ENCODE results near the gene C1orf74.

The C1orf74 gene

GRCh38 chr1:209752890-209753289 is 31.5 kb downstream of the C1orf74 start:
- FAIRE-seq (no peak), DNase-seq (ENCODE audit: insufficient read length, low spot score) (no peak)
- TF ChIP-seq POLR2A (IDR thresholded peaks at IDR 0.05; ENCODE audit: low read depth, low read length) = no peak

DNA sequence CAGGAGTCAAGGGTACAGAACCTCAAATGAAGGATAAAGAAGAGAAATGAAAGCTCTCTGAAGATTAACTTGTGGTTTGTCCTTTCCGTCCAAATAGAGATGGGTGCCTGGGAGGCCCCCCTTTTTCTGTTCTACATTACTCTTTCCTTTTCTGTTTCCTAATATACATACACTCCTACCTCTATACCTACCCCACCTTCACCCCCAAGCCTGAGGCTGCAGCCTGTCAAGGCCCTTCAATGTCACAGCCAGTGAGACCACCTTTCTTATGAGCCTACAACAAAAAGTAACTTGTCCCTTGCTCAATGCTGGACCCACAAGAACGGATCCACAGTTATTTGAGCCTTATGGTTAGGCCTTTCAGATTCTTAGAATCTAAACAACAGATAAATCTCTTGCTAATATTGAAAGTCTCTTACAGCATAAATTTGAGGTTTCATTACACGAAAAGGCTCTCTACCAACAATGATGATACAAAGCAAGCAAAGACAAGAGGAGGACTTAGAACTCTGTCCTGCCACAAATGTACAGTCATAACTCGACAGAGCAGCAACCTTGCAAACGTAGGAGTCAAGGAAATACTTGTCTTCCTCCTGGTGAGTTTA is 32.6 kb downstream of the C1orf74 start:
- FAIRE-seq (no peak), DNase-seq (ENCODE audit: insufficient read length, low spot score) (no peak)
- no peak for TF ChIP-seq POLR2A (IDR thresholded peaks at IDR 0.05; ENCODE audit: low read depth, low read length)

DNA sequence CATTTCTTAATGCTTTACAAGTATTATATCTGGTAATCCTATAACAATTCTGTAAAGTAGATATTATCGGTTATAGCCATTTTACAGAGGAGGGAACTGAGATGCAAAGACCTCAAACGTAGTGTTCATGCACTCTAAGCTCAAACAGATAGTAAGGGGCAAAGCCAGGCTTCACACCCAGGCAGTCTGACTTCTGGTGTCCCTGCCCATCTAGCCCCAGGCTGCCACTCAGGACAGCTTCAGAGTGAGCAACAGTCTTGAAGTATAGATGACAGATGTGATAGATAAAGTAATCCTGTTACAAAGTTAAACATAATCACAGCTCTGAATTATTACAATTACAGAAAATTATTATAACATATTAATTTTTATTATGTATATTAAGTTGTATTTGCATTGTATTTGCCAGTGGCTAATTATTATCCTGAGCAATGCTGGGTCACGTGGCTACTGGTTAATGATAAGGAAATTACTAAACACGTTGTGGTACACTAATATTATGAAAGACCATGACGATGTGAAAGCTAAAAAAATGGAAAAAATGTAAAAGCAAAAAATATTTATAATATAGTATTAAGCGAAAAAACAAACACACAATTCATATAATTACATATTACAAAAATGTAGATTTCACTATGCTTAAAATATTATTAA is 34.6 kb downstream of the C1orf74 start:
- DNase-seq (ENCODE audit: insufficient read length, low spot score) (no peak), FAIRE-seq (no peak)
- TF ChIP-seq POLR2A (IDR thresholded peaks at IDR 0.05; ENCODE audit: low read depth, low read length) = no peak

- TF ChIP-seq POLR2A (IDR thresholded peaks at IDR 0.05; ENCODE audit: low read depth, low read length) = no peak
- DNase-seq (ENCODE audit: insufficient read length, low spot score) (no peak), FAIRE-seq (no peak)
These were observed 35.2 kb downstream of the C1orf74 start for GRCh38 chr1:209749205-209749604.

- no peak for DNase-seq (ENCODE audit: insufficient read length, low spot score)
- FAIRE-seq = no peak
- no peak for TF ChIP-seq POLR2A (IDR thresholded peaks at IDR 0.05; ENCODE audit: low read depth, low read length)
These were observed 35.7 kb downstream of the C1orf74 start for GRCh38 chr1:209748620-209749019.

DNA sequence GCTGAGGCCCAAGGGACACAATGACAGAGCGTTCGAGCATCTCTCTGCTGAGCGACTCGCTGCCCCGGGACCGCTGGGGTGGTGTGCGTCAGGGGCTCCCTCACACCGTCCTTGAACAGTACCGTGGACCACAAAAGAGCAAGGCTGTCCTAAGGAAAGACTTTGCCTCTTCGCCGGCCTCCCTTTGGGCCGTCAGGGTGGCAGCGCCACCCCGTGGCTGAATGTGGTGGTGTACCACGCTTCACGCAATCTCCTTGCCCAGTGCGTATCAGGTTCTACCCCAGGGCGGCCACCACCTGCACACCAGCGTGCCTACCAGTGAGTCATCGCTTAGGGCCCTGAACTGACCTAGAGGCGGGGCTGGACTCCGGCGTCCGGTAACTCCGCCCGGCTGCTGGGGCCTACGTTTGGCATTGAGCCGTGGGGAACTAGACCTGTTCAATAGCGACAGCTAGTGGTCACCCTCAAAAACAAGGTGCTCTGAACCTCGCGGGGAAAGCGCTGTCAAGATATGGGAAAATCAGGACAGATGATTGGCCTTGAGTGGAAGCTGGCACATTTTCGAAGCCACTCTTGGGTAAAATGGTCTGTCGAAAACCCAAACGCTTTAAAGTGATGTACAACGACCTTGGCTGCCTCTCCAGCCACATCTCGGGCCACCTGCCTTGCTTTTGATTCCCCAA is 36.6 kb downstream of the C1orf74 start:
- DNase-seq (ENCODE audit: insufficient read length, low spot score) = peak; percentile 96
- FAIRE-seq = peak; percentile 79

DNA sequence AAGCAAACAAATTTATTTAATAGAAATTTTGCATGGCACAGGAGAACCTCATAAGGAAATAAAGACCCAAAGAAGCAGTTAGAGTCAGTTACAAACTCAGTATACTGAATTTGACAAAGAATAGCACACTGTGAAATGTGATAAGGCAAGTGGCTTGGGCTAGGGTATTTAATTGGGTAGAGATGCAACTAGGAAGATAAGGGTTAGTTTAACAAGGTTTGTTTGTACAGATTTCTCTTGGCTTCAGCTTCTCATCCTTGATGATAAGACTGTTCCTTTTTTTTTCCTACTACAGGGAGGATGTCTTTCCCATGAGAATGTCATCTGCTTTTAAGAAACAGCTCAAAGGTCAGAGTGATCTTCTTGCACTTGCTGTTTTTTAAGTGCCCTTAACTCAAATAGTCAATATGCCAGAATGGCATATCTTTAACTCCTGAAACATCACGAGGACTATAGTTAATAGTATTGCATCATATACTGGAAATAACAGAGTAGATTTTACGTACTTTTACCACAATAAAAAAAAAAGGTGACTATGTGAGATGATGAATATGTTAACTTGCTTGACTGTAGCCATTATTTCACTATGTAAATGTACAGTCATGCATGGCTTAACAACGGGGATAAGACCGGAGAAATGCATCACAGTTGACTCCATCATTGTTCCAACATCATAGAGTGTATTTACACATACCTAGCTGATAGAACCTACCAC is 37.8 kb downstream of the C1orf74 start:
- FAIRE-seq (no peak), DNase-seq (ENCODE audit: insufficient read length, low spot score) (no peak)
- no peak for TF ChIP-seq POLR2A (IDR thresholded peaks at IDR 0.05; ENCODE audit: low read depth, low read length)

More for the DNA sequence above, 36.6 kb downstream of the C1orf74 start:
- no peak for TF ChIP-seq POLR2A (IDR thresholded peaks at IDR 0.05; ENCODE audit: low read depth, low read length)

DNA sequence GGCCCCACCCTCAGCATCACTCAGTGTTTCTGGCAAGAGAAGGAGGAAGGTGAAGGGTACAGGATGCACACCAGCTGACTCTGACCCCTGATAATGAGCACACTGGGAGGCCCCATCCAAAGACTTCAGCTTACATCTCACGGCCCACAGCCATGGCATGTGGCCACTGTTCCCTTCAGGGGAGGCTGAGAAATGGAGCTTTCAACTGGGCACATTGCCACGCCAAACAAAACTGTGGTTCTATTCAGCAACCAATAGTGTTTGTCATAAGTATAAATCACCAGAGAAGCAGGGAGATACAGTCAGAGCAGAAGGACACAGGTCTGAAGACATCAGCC is 41.2 kb downstream of the C1orf74 start:
- 0 out of 2 replicates have a peak, but pooled peaks have one; percentile 17 for TF ChIP-seq POLR2A (IDR thresholded peaks at IDR 0.05; ENCODE audit: low read depth, low read length)
- FAIRE-seq (no peak), DNase-seq (ENCODE audit: insufficient read length, low spot score) (no peak)

DNA sequence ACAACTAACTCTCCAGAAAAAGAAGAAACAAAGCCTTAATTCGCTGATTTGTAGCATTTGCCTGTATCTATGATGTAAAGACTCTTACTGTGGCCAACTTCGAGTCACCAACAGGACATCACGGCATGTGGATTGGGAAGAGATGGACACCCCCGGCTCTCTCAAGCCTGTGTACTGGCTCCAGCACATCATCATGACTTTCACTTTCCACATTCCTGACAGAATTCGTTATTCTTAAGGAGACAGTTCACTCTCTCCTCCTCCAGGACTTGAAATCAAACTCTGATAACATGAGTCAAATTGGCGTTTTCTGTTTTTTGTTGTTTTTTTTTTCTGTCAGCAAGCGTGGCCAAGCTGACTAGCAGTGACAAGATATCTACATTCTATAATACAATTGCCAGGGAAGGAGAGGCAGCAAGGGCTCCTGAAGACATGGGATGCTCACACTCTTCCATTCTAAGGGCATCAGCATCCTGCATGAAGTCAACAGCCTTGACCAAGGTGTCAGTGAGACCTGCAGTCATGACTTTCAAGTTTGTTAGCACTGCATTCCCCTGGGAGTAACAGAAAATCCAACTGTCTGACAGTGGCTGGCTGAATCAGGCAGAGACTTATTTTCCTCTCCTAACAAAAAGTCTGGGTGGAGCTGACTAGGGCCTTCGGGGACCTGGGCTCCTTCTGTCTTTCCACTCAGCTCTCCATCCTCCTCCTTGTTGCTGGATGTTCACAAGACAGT is 41.8 kb downstream of the C1orf74 start:
- DNase-seq (ENCODE audit: insufficient read length, low spot score) = no peak
- no peak for FAIRE-seq
- TF ChIP-seq POLR2A (IDR thresholded peaks at IDR 0.05; ENCODE audit: low read depth, low read length) = no peak

DNA sequence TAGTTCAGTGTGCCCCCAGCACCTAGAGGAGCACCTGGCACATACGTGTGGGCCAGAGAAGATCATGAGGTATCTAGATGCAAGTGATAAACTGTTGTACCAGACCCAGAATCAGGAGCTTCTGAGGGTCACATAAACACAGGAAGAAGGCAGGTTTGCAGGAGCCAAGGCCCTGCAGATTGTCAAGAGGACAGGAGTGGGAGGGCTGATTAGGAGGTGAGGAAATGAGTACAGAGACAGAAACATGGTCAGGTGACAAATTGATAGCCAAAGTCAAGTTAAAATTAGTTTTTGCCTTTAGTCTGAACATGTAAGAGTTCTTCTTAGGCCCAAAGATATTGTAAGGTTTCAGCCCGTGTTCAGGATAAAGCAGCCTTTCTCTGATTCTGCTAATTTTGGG is 42.5 kb downstream of the C1orf74 start:
- DNase-seq (ENCODE audit: insufficient read length, low spot score) (no peak), FAIRE-seq (no peak)
- no peak for TF ChIP-seq POLR2A (IDR thresholded peaks at IDR 0.05; ENCODE audit: low read depth, low read length)

DNA sequence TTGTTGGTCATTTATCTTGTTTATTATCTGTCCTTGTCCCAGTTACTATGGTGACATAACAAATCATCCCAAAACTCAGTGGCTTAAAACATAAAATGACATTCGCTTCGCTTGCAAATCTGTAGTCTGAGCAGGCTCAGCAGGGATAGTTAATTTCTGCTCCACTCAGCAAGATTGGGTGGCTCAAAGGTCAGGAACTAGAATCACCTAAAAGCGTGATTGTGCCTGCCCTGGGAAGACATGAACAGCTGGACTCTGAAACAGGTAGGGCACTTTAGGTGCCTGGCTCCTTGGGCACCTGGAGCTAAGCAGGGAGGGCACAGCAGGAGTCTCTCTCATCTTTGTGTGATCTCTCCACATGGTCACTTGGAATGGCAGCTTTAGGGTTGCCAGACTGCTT is 43.2 kb downstream of the C1orf74 start:
- no peak for TF ChIP-seq POLR2A (IDR thresholded peaks at IDR 0.05; ENCODE audit: low read depth, low read length)
- DNase-seq (ENCODE audit: insufficient read length, low spot score) = no peak
- no peak for FAIRE-seq

DNA sequence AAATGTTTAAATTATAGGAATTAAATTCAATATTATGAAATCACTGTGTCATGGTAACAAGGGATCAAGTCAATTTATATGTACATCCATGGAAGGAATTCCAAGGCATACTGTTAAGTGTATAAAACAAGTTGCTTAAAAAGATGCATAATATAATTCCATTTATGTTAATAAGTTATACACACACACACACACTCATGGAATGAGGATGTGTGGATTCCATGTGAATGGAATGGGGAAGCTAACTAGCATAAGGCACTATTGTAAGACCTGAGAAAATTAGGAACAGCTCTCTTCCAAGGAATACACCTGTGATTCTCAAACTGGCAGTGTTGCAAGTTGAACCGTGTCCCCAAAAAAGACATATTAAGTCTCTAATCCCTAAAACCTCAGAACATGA is 46.1 kb downstream of the C1orf74 start:
- FAIRE-seq (no peak), DNase-seq (ENCODE audit: insufficient read length, low spot score) (no peak)
- no peak for TF ChIP-seq POLR2A (IDR thresholded peaks at IDR 0.05; ENCODE audit: low read depth, low read length)

DNA sequence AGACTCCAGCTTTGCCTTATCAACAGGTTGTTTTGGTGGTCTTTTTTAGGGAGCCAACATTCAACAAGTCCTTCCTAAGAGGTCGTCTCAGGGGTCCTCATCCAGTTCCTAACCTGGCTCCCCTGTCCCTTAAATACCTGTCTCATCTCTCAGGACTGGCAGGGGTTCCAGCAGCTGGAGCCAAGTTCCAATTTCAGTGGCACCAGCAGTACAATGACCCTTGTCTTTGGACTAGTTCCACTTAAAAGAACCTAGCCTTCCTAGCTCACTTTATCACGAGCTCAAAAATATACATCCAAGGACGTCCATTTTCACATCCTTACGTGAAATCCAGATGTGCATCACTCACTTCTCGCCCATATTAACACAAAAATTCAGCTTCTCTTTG is 47.2 kb downstream of the C1orf74 start:
- TF ChIP-seq POLR2A (IDR thresholded peaks at IDR 0.05; ENCODE audit: low read depth, low read length) = no peak
- no peak for FAIRE-seq
- DNase-seq (ENCODE audit: insufficient read length, low spot score) = no peak
